Endothelial cell of umbilical vein (primary cell): ENCODE results near the gene AGAP2. TPM values are rescaled to one million over a fixed set of nuclear protein-coding genes. Genes with fewer than 3 reads are reported as not detected.
A peak's percentile ranks its signal among the peaks of the same experiment; 100 is the strongest.

ENCODE experiments used
- BruUV-seq: library from RNA; stranded (reverse); fragments of 400-500 nt; replicated peaks from 2 replicates; lab custom pipeline; 2021; lab: Mats Ljungman, UMichigan
- CTCF ChIA-PET: fragments of 300-600, 350-600 bp; sonication (Branson Sonifier 250); formaldehyde crosslinking; loops from one replicate; lab custom pipeline; 2021; ENCODE audit warnings: antibody characterized with exemption, inconsistent platforms; lab: Charles Lee
- POLR2A ChIA-PET: fragments of 300-600, 350-600 bp; sonication (Branson Sonifier 250); formaldehyde crosslinking; loops from one replicate; lab custom pipeline; 2021; ENCODE audit warnings: antibody characterized with exemption, inconsistent platforms; lab: Charles Lee
- DNase-seq: peaks from one replicate; pipeline ENCODE4 v3.0.0-alpha.2; 2011; ENCODE audit warnings: low read depth, low spot score
- FAIRE-seq: peaks from 2 replicates; lab custom pipeline; 2011; peaks lifted over from hg19 to GRCh38; lab: Jason Lieb, UNC
- H2AFZ ChIP-seq: 2 replicates; pipeline ENCODE4 v1.6.0; 2012; ENCODE audit warnings: low read depth, low read length, control low read depth, inconsistent platforms
- H3K27ac ChIP-seq: 2 replicates; pipeline ENCODE4 v1.5.1; 2011; ENCODE audit warnings: low read depth, mild to moderate bottlenecking, control low read depth, low read length, moderate library complexity; ENCODE audit not compliant: insufficient read depth
- H3K27me3 ChIP-seq, 2 experiments: 2 replicates each; pipeline versions ENCODE4 v1.6.0 to v1.6.1; 2011; ENCODE audit warnings: low read length in 2 of 2, mixed read lengths in 1 of 2; ENCODE audit not compliant: control insufficient read depth in 2 of 2, insufficient read depth in 2 of 2
- H3K36me3 ChIP-seq, 2 experiments: 2 replicates in 1 of 2; 3 replicates in 1 of 2; pipeline ENCODE4 v1.5.1; 2011; ENCODE audit warnings: low read length in 2 of 2, mild to moderate bottlenecking in 1 of 2, moderate library complexity in 1 of 2; ENCODE audit not compliant: control insufficient read depth in 2 of 2, insufficient read depth in 2 of 2; ENCODE audit errors: extremely low read depth in 1 of 2
- H3K4me1 ChIP-seq: 3 replicates; pipeline ENCODE4 v1.5.1; 2011; ENCODE audit warnings: mild to moderate bottlenecking, low read length; ENCODE audit not compliant: control insufficient read depth, insufficient read depth; ENCODE audit errors: extremely low read depth
- H3K4me2 ChIP-seq: 2 replicates; pipeline ENCODE4 v1.6.1; 2011; ENCODE audit warnings: low read length, control low read depth, mixed read lengths; ENCODE audit not compliant: insufficient read depth
- H3K4me3 ChIP-seq, 3 experiments: fragments of 200-600 bp in 1 of 3; sonication (generic), shearing (Covaris generic) in 1 of 3; replicated peaks in 1 of 3; 2 replicates each; pipeline ENCODE4 v1.5.1; 2011 to 2016; ENCODE audit warnings: control low read depth in 3 of 3, low read length in 3 of 3, mild to moderate bottlenecking in 2 of 3, inconsistent platforms in 1 of 3, low read depth in 1 of 3, moderate library complexity in 1 of 3; ENCODE audit not compliant: insufficient read depth in 1 of 3
- H3K79me2 ChIP-seq: 2 replicates; pipeline ENCODE4 v1.6.0; 2012; ENCODE audit warnings: low read length, inconsistent platforms; ENCODE audit not compliant: control insufficient read depth, insufficient read depth
- H3K9ac ChIP-seq: replicated peaks from 2 replicates; pipeline ENCODE3; 2011; ENCODE audit warnings: low read length, control low read depth; ENCODE audit not compliant: insufficient read depth; ENCODE audit errors: extremely low read depth
- H3K9me1 ChIP-seq: replicated peaks from 3 replicates; pipeline ENCODE4 v1.6.0; 2011; ENCODE audit warnings: mild to moderate bottlenecking, low read length; ENCODE audit not compliant: control insufficient read depth, insufficient read depth; ENCODE audit errors: extremely low read depth
- H3K9me3 ChIP-seq: replicated peaks from 2 replicates; pipeline ENCODE4 v1.5.1; 2012; ENCODE audit warnings: low read length, inconsistent platforms; ENCODE audit not compliant: control insufficient read depth, insufficient read depth
- H4K20me1 ChIP-seq: replicated peaks from 2 replicates; pipeline ENCODE3; 2011; ENCODE audit warnings: mild to moderate bottlenecking, low read length; ENCODE audit not compliant: control insufficient read depth, insufficient read depth; ENCODE audit errors: extremely low read depth
- EZH2 ChIP-seq: IDR thresholded peaks from 2 replicates; pipeline ENCODE4 v1.6.1; 2012; ENCODE audit warnings: borderline replicate concordance, low read depth, mild to moderate bottlenecking, moderate library complexity, low read length, inconsistent platforms; ENCODE audit not compliant: severe bottlenecking
- FOS ChIP-seq: IDR thresholded peaks from 2 replicates; pipeline ENCODE4 v1.6.1; 2011; ENCODE audit warnings: mild to moderate bottlenecking, low read length, moderate library complexity, borderline replicate concordance; ENCODE audit not compliant: insufficient read depth
- GATA2 ChIP-seq: IDR thresholded peaks from 2 replicates; pipeline ENCODE4 v1.7.0; 2011; ENCODE audit warnings: low read depth, mild to moderate bottlenecking, moderate library complexity, mixed read lengths, low read length; ENCODE audit not compliant: insufficient read length, insufficient read depth
- JUN ChIP-seq: IDR thresholded peaks from 2 replicates; pipeline ENCODE4 v1.6.1; 2011; ENCODE audit warnings: borderline replicate concordance, low read depth; ENCODE audit not compliant: insufficient read length, insufficient read depth
- MYC ChIP-seq: IDR thresholded peaks from one replicate; pipeline ENCODE4 v1.6.1; 2011; ENCODE audit warnings: mild to moderate bottlenecking, low read depth, low read length
- POLR2A ChIP-seq: IDR thresholded peaks from 2 replicates; pipeline ENCODE4 v1.6.1; 2012; ENCODE audit warnings: low read depth, mild to moderate bottlenecking, control low read depth, low read length
- POLR2AphosphoS5 ChIP-seq: IDR thresholded peaks from 2 replicates; pipeline ENCODE4 v1.6.1; 2012; ENCODE audit warnings: low read depth, mild to moderate bottlenecking, control low read depth, low read length, moderate library complexity; ENCODE audit not compliant: insufficient read depth
- dilution Hi-C: fragments of 300-500 bp; cut with MboI; formaldehyde crosslinking; loops from one replicate; pipeline ENCODE4 v1.15.0; 2019; ENCODE audit warnings: low sequenced_read_pairs; ENCODE audit not compliant: extremely low pct_ligation_motif_present
- intact Hi-C: fragments of 100-400 bp; cut with micrococcal nuclease; formaldehyde crosslinking; loops from one replicate; pipeline ENCODE4 v1.10.0; 2022
- polyA plus RNA-seq, 4 experiments: library from polyadenylated mRNA; depleted of rRNA in 3 of 4; stranded (reverse) in 3 of 4; unstranded in 1 of 4; fragments of >200 nt; gene quantifications; 2 replicates each; pipeline versions ENCODE4 v1.2.1 to v1.2.3, GENCODE V29; 2011 to 2012; ENCODE audit warnings: missing spikeins in 1 of 4
- total RNA-seq: library from RNA; stranded (reverse); gene quantifications from 2 replicates; pipeline ENCODE4 v1.2.3, GENCODE V29; 2021
- TF ChIP-seq, protein P1 (sequence below): IDR thresholded peaks from 2 replicates; pipeline ENCODE4 v1.6.1; 2011; ENCODE audit not compliant: insufficient read depth, insufficient read length
- TF ChIP-seq, protein P2 (sequence below), 2 donors: IDR thresholded peaks; 1 replicate in 1 of 2; 2 replicates in 1 of 2; pipeline ENCODE4 v1.5.1; 2011; ENCODE audit warnings: low read length in 2 of 2, mild to moderate bottlenecking in 2 of 2, moderate library complexity in 2 of 2, control low read depth in 1 of 2, inconsistent platforms in 1 of 2, low read depth in 1 of 2; ENCODE audit not compliant: insufficient read depth in 1 of 2; ENCODE audit errors: extremely low read depth in 1 of 2

AGAP2 gene
- total and polyA plus RNA-seq, 2 donors (not counting 3 experiments of a cell fraction or from before 2014, with no cell fraction given), result 0.04 to 0.24 TPM

DNA sequence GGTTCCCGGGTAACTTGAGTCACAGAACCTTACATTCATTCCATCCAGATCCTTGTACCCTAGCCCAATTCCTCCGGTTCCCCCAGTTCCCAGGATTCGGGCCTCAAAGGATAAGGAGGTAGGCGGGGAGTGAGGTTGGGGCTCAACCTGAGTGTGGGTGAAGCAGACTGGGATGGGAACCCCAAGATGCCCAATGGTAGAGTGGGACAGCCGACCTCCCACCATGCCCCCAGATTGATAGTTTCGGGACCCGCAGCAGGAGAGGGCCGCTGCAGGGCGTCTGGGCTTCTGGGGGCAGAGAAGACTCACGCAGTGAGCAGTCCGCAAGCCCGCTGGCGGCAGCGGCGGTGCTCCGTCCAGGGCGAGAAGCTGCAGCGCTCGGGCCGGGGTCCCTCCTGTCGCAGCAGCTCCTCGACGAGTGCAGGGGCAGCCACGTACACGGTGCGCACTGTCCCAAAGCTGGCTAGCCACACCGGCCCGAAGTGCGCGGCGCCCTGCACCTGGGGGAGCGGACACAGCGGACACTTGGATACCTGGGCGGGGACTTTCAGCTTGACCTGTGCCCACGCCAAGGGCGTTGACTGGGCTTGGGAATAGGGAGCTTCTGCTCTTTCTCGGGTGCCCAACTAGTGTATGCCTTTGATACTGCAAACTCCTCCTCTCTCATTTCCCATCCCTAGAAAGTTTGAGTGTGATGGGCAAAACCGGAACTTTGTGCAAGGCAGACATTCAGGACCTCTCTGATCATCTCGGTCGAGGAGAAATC, 27.3 kb upstream of the AGAP2 start:
- Histone ChIP-seq H3K9me3 (no peaks in the 10 kb centered on the region), H3K79me2 (no peaks in the 10 kb centered on the region), H4K20me1 (no peaks in the 10 kb centered on the region), H3K9me1 (no peaks in the 10 kb centered on the region), H3K4me3 (no peak overlapping the region), H3K4me1 (peaks cover 18% of the 10 kb centered on the region), H2AFZ (no peak overlapping the region), H3K27me3 (peaks cover 35 to 37% of the 10 kb centered on the region in 2 experiments), H3K9ac (no peak overlapping the region), H3K36me3 (peaks cover 0 to 2% of the 10 kb centered on the region in 2 experiments), H3K27ac (no peak overlapping the region), H3K4me2 (peak overlapping the region; percentile 60)
- DNase-seq, result no peak
- TF ChIP-seq EZH2, result peak; percentile 94
- TF ChIP-seq, protein P1, sequence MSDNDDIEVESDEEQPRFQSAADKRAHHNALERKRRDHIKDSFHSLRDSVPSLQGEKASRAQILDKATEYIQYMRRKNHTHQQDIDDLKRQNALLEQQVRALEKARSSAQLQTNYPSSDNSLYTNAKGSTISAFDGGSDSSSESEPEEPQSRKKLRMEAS, result no peak
- TF ChIP-seq JUN, result no peak
- intact Hi-C loops, result no loop called here
- dilution Hi-C loops, result no loop called here
- CTCF ChIA-PET, result interaction anchor here (0.9 to 4.6 kb wide), 6 partner anchors 10 to 140 kb away, joined by 3 to 48 read pairs (median 4); partner anchors contain the start of genes MARCHF9 and TSFM
- no TSS peak for BruUV-seq
- FAIRE-seq, result no peak
- POLR2A ChIA-PET, result no interaction called here

DNA sequence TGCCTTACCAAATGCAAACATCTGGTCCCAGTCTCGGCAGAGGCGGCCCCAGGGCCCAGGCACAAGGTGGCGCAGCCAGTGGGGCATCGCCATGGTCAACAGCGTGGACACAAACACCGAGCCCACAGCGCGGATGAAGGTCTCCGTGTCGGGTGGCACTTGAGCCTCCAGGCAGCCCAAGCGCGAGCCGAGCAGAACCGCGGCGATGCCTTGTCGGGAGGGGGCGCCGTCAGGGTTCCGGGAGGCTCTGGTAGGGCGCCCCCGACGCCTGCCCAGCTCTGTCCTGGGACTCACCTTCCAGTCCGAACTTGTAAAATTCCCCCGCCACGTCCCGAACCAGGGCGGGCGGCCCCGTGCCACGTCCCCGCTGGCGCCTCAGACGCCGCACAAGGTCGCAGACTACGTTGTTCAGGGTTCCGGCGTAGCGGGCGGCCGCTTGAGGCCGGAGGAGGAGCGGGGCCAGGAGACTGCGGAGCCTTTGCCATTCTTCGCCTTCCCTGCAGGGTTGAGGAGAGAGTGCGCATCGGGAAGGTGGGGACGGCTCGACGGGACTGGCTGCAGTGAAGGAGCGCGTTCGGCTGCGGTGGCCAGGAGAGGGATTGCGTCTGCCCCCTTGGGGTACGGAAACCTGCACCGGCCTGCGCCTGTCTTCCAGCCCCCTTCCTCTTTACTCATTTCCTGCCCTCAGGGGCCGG, 26.6 kb upstream of the AGAP2 start:
- H3K9me1 ChIP-seq, result no peaks in the 10 kb centered on the region
- peak; percentile 44 for DNase-seq
- intact Hi-C loops (no loop called here), dilution Hi-C loops (no loop called here)
- ChIA-PET CTCF (interaction anchor here (0.7 to 4.6 kb wide), 3 partner anchors 9 to 18 kb away, joined by 3 to 48 read pairs (median 3); partner anchors contain the start of genes CDK4, MARCHF9 and TSFM), POLR2A (no interaction called here)
- TF ChIP-seq, protein P2, sequence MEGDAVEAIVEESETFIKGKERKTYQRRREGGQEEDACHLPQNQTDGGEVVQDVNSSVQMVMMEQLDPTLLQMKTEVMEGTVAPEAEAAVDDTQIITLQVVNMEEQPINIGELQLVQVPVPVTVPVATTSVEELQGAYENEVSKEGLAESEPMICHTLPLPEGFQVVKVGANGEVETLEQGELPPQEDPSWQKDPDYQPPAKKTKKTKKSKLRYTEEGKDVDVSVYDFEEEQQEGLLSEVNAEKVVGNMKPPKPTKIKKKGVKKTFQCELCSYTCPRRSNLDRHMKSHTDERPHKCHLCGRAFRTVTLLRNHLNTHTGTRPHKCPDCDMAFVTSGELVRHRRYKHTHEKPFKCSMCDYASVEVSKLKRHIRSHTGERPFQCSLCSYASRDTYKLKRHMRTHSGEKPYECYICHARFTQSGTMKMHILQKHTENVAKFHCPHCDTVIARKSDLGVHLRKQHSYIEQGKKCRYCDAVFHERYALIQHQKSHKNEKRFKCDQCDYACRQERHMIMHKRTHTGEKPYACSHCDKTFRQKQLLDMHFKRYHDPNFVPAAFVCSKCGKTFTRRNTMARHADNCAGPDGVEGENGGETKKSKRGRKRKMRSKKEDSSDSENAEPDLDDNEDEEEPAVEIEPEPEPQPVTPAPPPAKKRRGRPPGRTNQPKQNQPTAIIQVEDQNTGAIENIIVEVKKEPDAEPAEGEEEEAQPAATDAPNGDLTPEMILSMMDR (IDR thresholded peaks at IDR 0.05; ENCODE audit: extremely low read depth in 1 of 2, insufficient read depth in 1 of 2, low read depth in 1 of 2, low read length in 2 of 2), result peak; percentile 34 to 57
- TF ChIP-seq EZH2, result peak; percentile 90
- TF ChIP-seq GATA2, result no peak
- no peak for TF ChIP-seq FOS
- TF ChIP-seq, protein P1, result no peak
- TF ChIP-seq JUN, result no peak
- TF ChIP-seq POLR2A, result no peak
- TF ChIP-seq MYC, result no peak
- peak; percentile 19 for TF ChIP-seq POLR2AphosphoS5
- H3K4me2 ChIP-seq, result peak overlapping the region; percentile 60
- H3K4me1 ChIP-seq, result peaks cover 17% of the 10 kb centered on the region
- H4K20me1 ChIP-seq, result no peaks in the 10 kb centered on the region
- no peaks in the 10 kb centered on the region for H3K79me2 ChIP-seq
- no peaks in the 10 kb centered on the region for H3K9me3 ChIP-seq
- no peak overlapping the region for H3K27ac ChIP-seq
- no peak overlapping the region for H3K9ac ChIP-seq
- H3K36me3 ChIP-seq, result peaks cover 0 to 2% of the 10 kb centered on the region in 2 experiments
- peak; percentile 55 for FAIRE-seq
- no TSS peak for BruUV-seq
- peak overlapping the region; percentile 30 for H2AFZ ChIP-seq
- peaks cover 35 to 38% of the 10 kb centered on the region in 2 experiments for H3K27me3 ChIP-seq
- H3K4me3 ChIP-seq, result peak overlapping the region in 1 of 3 experiments; percentile 23
